K562 (cell line): Measurements from ENCODE around the gene PHYHD1. TPM values are rescaled to one million over a fixed set of nuclear protein-coding genes. Genes with fewer than 3 reads are reported as not detected.
A peak's percentile ranks its signal among the peaks of the same experiment; 100 is the strongest.

Experiments
- BHLHE40 ChIP-seq: IDR thresholded peaks from 2 replicates; pipeline ENCODE4 v1.6.1; 2011; ENCODE audit warnings: low read length, improper control_type of control experiment
- BRF1 ChIP-seq: IDR thresholded peaks from 3 replicates; pipeline ENCODE4 v1.6.1; 2011; ENCODE audit warnings: borderline replicate concordance, mild to moderate bottlenecking; ENCODE audit not compliant: insufficient read length; ENCODE audit errors: extremely low read depth
- CHD1 ChIP-seq: fragments of 200-600 bp; sonication (generic); IDR thresholded peaks from one replicate; pipeline ENCODE4 v1.6.1; 2012; ENCODE audit warnings: mild to moderate bottlenecking, moderate library complexity, low read length, inconsistent platforms
- GATAD2A ChIP-seq: fragments of 450-650 bp; IDR thresholded peaks from 2 replicates; pipeline ENCODE4 v1.6.1; 2017
- HDAC1 ChIP-seq, 2 experiments: fragments of 450-650 bp; IDR thresholded peaks; 2 replicates each; pipeline ENCODE4 v1.6.1; 2016 to 2017; ENCODE audit warnings: inconsistent platforms in 1 of 2, mild to moderate bottlenecking in 1 of 2, moderate library complexity in 1 of 2
- JUND ChIP-seq, 2 experiments: IDR thresholded peaks; 2 replicates in 1 of 2; 3 replicates in 1 of 2; pipeline ENCODE4 v1.6.1; 2011; ENCODE audit warnings: borderline replicate concordance in 2 of 2, low read depth in 2 of 2, low read length in 2 of 2, improper control_type of control experiment in 1 of 2, missing biosample characterization in 1 of 2, missing genetic modification characterization in 1 of 2, missing genetic modification reagents in 1 of 2
- KLF1 ChIP-seq: fragments of 450-650 bp; IDR thresholded peaks from 2 replicates; pipeline ENCODE4 v1.6.1; 2016; ENCODE audit warnings: missing genetic modification characterization, missing compliant biosample characterization
- MAZ ChIP-seq, 2 experiments: fragments of 450-650 bp in 1 of 2; sonication (generic) in 1 of 2; formaldehyde crosslinking; IDR thresholded peaks in 1 of 2; conservative IDR thresholded peaks in 1 of 2; 2 replicates each; pipeline versions ENCODE4 v1.4.0 to v1.5.0; 2020; ENCODE audit warnings: mild to moderate bottlenecking in 1 of 2, missing genetic modification reagents in 1 of 2
- RB1 ChIP-seq: fragments of 450-650 bp; IDR thresholded peaks from 2 replicates; pipeline ENCODE4 v1.6.1; 2017; ENCODE audit warnings: low read depth, mild to moderate bottlenecking
- RBM14 ChIP-seq: fragments of 200-400 bp; formaldehyde crosslinking; IDR thresholded peaks from 2 replicates; pipeline ENCODE4 v1.6.1; 2018; ENCODE audit warnings: low read depth, mild to moderate bottlenecking, low read length, moderate library complexity, borderline replicate concordance; ENCODE audit not compliant: insufficient read depth
- SP1 ChIP-seq: sonication (generic); formaldehyde crosslinking; IDR thresholded peaks from 2 replicates; pipeline ENCODE4 v1.8.1; 2022; ENCODE audit warnings: mild to moderate bottlenecking, missing genetic modification reagents
- SUPT5H ChIP-seq: fragments of 450-650 bp; IDR thresholded peaks from 2 replicates; pipeline ENCODE4 v1.6.1; 2016
- TBL1XR1 ChIP-seq, 2 experiments: IDR thresholded peaks; 2 replicates each; pipeline ENCODE4 v1.6.1; 2012; ENCODE audit warnings: improper control_type of control experiment in 2 of 2, low read length in 2 of 2, mild to moderate bottlenecking in 1 of 2
- XRCC5 ChIP-seq: fragments of 200-400 bp; formaldehyde crosslinking; IDR thresholded peaks from 2 replicates; pipeline ENCODE4 v1.6.1; 2017; ENCODE audit warnings: low read depth, mild to moderate bottlenecking, low read length
- ZBED1 ChIP-seq: IDR thresholded peaks from 2 replicates; pipeline ENCODE4 v1.6.1; 2014
- ZNF551 ChIP-seq: fragments of 250-450 bp; sonication (Bioruptor Pico); IDR thresholded peaks from 2 replicates; pipeline ENCODE4 v1.5.0; 2021; ENCODE audit warnings: mild to moderate bottlenecking, moderate library complexity
- polyA plus RNA-seq, 8 experiments: library from polyadenylated mRNA; depleted of rRNA in 4 of 8; stranded (reverse) in 5 of 8; unstranded in 3 of 8; fragments of >200 nt; fragmentation: Nextera tagmentation in 2 of 8; fragmentation: Illumina TruSeq in 1 of 8; extraction: Ambion mirVana in 2 of 8; extraction: Trizol in 1 of 8; gene quantifications; 2 replicates each; pipeline versions ENCODE4 v1.2.1 to v1.2.3, GENCODE V29; 2011 to 2014; ENCODE audit warnings: inconsistent platforms in 1 of 8, missing spikeins in 1 of 8
- total RNA-seq, 7 experiments: library from RNA; depleted of rRNA in 6 of 7; stranded (reverse); fragments of >200 nt in 6 of 7; fragmentation: Illumina TruSeq in 2 of 7; extraction: Trizol in 2 of 7; gene quantifications; 2 replicates each; pipeline versions ENCODE4 v1.2.1 to v1.2.3, GENCODE V29; 2011 to 2021; ENCODE audit warnings: low replicate concordance in 1 of 7
- TF ChIP-seq, protein P1 (sequence below), 2 experiments: fragments of 150-350 bp in 1 of 2; IDR thresholded peaks; 2 replicates each; pipeline ENCODE4 v1.6.1; 2012 to 2016; ENCODE audit warnings: low read depth in 2 of 2, low read length in 2 of 2, mild to moderate bottlenecking in 1 of 2, moderate library complexity in 1 of 2
- TF ChIP-seq, protein P2 (sequence below): fragments of 200-800 bp; sonication (Bioruptor generic); IDR thresholded peaks from 2 replicates; pipeline ENCODE4 v1.6.1; 2017; ENCODE audit warnings: missing genetic modification characterization, missing compliant biosample characterization
- TF ChIP-seq, protein P3 (sequence below): fragments of 250-450 bp; sonication (Bioruptor Pico); IDR thresholded peaks from 2 replicates; pipeline ENCODE4 v1.5.0; 2021

The PHYHD1 gene
- total and polyA plus RNA-seq, 9 of the 15 experiments (the other 6 are each of a cell fraction or from before 2014, with no cell fraction given) = 0.36 to 1.3 (median 0.80) TPM

DNA sequence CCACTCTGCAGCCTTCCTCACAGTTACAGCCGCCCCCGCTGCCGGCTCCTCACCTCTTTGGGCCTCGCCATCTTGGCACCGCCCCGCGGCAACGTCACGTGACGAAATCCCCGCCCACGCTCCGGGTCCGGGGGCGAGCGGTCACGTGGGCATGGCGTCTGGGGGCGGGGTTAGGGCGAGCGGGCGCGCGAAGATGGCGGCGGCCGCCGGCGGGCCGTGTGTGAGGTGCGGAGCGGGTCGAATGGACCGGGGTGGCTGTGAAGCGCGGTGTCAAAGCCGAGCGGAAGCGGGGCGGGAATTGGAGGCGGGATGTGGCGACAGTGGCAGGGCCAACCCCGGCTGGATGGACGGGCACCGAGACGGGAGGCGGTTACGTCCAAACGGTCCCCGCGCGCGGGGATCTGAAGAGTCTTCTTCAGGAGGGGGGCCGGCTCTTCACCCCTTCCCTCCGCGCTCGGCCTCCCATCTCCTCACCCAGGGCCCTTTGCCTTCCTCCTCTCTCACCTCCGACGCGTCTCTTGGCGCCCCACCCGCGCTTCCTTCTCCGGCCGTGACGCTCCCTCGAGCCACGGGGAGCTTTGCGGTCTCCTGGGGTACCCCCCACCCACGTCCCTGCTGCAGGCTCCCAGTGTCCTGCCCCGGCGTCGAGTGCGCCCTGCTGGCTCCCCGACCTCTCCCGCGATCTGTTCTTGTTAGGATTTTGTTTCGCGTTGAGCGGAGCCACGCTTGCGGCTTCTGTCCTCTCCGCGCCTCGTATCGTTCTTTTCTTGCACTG is 26.9 kb downstream of the PHYHD1 start, which contains the start of the genes DOLK and NUP188 (continued):
- TF ChIP-seq JUND (IDR thresholded peaks at IDR 0.05; ENCODE audit: borderline replicate concordance, low read depth, low read length) (peak; percentile 18; the same call in 1 of the 2 replicates), JUND (tag; IDR thresholded peaks at IDR 0.05; ENCODE audit: borderline replicate concordance, low read depth, low read length) (no peak; the same call in 2 of the 3 replicates), ZBED1 (peak; percentile 15; the same call in 1 of the 2 replicates), MAZ (CRISPR knock-in tag; conservative IDR thresholded peaks at IDR 0.05 in 1 of 2, IDR thresholded peaks at IDR 0.05 in 1 of 2) (peak; percentile 92 to 96), SUPT5H (peak; percentile 97), RB1 (peak; percentile 92), RBM14 (0 out of 2 replicates have a peak, but pooled peaks have one; percentile 54), XRCC5 (0 out of 2 replicates have a peak, but pooled peaks have one; percentile 53), KLF1 (tag) (0 out of 2 replicates have a peak, but pooled peaks have one; percentile 6), TBL1XR1 (IDR thresholded peaks at IDR 0.05; ENCODE audit: low read length in 2 of 2) (peak in 1 of 2 experiments; percentile 30; a peak in 2 of 4 replicates), SP1 (CRISPR knock-in tag) (peak; percentile 99), BRF1 (no peak), CHD1 (peak; percentile 33), GATAD2A (0 out of 2 replicates have a peak, but pooled peaks have one; percentile 12), ZNF551 (CRISPR knock-in tag) (no peak), BHLHE40 (peak; percentile 95), HDAC1 (IDR thresholded peaks at IDR 0.05) (peak in 1 of 2 experiments; percentile 80; a peak in 2 of 4 replicates)
- TF ChIP-seq, protein P1, sequence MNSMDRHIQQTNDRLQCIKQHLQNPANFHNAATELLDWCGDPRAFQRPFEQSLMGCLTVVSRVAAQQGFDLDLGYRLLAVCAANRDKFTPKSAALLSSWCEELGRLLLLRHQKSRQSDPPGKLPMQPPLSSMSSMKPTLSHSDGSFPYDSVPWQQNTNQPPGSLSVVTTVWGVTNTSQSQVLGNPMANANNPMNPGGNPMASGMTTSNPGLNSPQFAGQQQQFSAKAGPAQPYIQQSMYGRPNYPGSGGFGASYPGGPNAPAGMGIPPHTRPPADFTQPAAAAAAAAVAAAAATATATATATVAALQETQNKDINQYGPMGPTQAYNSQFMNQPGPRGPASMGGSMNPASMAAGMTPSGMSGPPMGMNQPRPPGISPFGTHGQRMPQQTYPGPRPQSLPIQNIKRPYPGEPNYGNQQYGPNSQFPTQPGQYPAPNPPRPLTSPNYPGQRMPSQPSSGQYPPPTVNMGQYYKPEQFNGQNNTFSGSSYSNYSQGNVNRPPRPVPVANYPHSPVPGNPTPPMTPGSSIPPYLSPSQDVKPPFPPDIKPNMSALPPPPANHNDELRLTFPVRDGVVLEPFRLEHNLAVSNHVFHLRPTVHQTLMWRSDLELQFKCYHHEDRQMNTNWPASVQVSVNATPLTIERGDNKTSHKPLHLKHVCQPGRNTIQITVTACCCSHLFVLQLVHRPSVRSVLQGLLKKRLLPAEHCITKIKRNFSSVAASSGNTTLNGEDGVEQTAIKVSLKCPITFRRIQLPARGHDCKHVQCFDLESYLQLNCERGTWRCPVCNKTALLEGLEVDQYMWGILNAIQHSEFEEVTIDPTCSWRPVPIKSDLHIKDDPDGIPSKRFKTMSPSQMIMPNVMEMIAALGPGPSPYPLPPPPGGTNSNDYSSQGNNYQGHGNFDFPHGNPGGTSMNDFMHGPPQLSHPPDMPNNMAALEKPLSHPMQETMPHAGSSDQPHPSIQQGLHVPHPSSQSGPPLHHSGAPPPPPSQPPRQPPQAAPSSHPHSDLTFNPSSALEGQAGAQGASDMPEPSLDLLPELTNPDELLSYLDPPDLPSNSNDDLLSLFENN (IDR thresholded peaks at IDR 0.05; ENCODE audit: low read depth in 2 of 2, low read length in 2 of 2) = 0 out of 4 replicates have a peak, but pooled peaks of 1 of the 2 experiments have one; percentile 23
- TF ChIP-seq, protein P2, sequence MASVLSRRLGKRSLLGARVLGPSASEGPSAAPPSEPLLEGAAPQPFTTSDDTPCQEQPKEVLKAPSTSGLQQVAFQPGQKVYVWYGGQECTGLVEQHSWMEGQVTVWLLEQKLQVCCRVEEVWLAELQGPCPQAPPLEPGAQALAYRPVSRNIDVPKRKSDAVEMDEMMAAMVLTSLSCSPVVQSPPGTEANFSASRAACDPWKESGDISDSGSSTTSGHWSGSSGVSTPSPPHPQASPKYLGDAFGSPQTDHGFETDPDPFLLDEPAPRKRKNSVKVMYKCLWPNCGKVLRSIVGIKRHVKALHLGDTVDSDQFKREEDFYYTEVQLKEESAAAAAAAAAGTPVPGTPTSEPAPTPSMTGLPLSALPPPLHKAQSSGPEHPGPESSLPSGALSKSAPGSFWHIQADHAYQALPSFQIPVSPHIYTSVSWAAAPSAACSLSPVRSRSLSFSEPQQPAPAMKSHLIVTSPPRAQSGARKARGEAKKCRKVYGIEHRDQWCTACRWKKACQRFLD (CRISPR knock-in tag) = peak; percentile 61; the same call in 1 of the 2 replicates
- TF ChIP-seq, protein P3, sequence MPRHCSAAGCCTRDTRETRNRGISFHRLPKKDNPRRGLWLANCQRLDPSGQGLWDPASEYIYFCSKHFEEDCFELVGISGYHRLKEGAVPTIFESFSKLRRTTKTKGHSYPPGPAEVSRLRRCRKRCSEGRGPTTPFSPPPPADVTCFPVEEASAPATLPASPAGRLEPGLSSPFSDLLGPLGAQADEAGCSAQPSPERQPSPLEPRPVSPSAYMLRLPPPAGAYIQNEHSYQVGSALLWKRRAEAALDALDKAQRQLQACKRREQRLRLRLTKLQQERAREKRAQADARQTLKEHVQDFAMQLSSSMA (CRISPR knock-in tag) = peak; percentile 38; the same call in 1 of the 2 replicates
